K562 (cell line): Measurements from ENCODE around the gene SLFNL1. TPM values are rescaled to one million over a fixed set of nuclear protein-coding genes. Genes with fewer than 3 reads are reported as not detected.
A peak's percentile ranks its signal among the peaks of the same experiment; 100 is the strongest.

ENCODE experiments used
- ARID1B ChIP-seq: fragments of 450-650 bp; IDR thresholded peaks from 2 replicates; pipeline ENCODE4 v1.6.1; 2016; ENCODE audit warnings: antibody characterized with exemption, mild to moderate bottlenecking, inconsistent platforms
- CBX1 ChIP-seq: sonication (generic); IDR thresholded peaks from 2 replicates; pipeline ENCODE4 v1.6.1; 2016; ENCODE audit warnings: antibody characterized with exemption, low read depth, mild to moderate bottlenecking
- CTCF ChIP-seq, 3 experiments: IDR thresholded peaks in 2 of 3; conservative IDR thresholded peaks in 1 of 3; 2 replicates each; pipeline ENCODE4 v1.5.1; 2011 to 2012; ENCODE audit warnings: low read length in 3 of 3, mild to moderate bottlenecking in 3 of 3, control low read depth in 2 of 3, improper control_type of control experiment in 1 of 3, inconsistent platforms in 1 of 3, low read depth in 1 of 3, mixed read lengths in 1 of 3, moderate library complexity in 1 of 3; ENCODE audit not compliant: insufficient read depth in 2 of 3
- ERF ChIP-seq: fragments of 450-650 bp; formaldehyde crosslinking; IDR thresholded peaks from 2 replicates; pipeline ENCODE4 v1.4.0; 2020; ENCODE audit warnings: mild to moderate bottlenecking, mixed read lengths
- HBP1 ChIP-seq: fragments of 450-650 bp; formaldehyde crosslinking; IDR thresholded peaks from 2 replicates; pipeline ENCODE4 v1.4.0; 2022; ENCODE audit warnings: missing genetic modification characterization
- JUNB ChIP-seq: fragments of 450-650 bp; formaldehyde crosslinking; conservative IDR thresholded peaks from 2 replicates; pipeline ENCODE4 v1.4.0; 2020; ENCODE audit warnings: mild to moderate bottlenecking
- KAT7 ChIP-seq: sonication (generic); formaldehyde crosslinking; IDR thresholded peaks from 2 replicates; pipeline ENCODE4 v1.8.0; 2022; ENCODE audit warnings: missing genetic modification reagents, mild to moderate bottlenecking, borderline replicate concordance
- MAX ChIP-seq: sonication (generic); formaldehyde crosslinking; IDR thresholded peaks from 2 replicates; pipeline ENCODE4 v1.9.0; 2022; ENCODE audit warnings: mild to moderate bottlenecking, missing genetic modification reagents
- NFIX ChIP-seq: fragments of 250-450 bp; sonication (Bioruptor Pico); IDR thresholded peaks from 2 replicates; pipeline ENCODE4 v1.4.0; 2020; ENCODE audit warnings: low read depth, mild to moderate bottlenecking, moderate library complexity
- PKNOX1 ChIP-seq: fragments of 450-650 bp; IDR thresholded peaks from 2 replicates; pipeline ENCODE4 v1.6.1; 2016
- RBM22 ChIP-seq: fragments of 200-400 bp; formaldehyde crosslinking; IDR thresholded peaks from 2 replicates; pipeline ENCODE4 v1.6.1; 2018; ENCODE audit warnings: low read length, low read depth; ENCODE audit not compliant: poor library complexity, severe bottlenecking
- RHOXF2B ChIP-seq: fragments of 250-450 bp; sonication (Bioruptor Pico); conservative IDR thresholded peaks from 2 replicates; pipeline ENCODE4 v1.5.1; 2021
- RNF219 ChIP-seq: fragments of 250-450 bp; sonication (Bioruptor Pico); IDR thresholded peaks from 2 replicates; pipeline ENCODE4 v1.5.0; 2022; ENCODE audit warnings: mild to moderate bottlenecking
- ZBTB8A ChIP-seq: fragments of 450-650 bp; IDR thresholded peaks from 2 replicates; pipeline ENCODE4 v1.6.1; 2018; ENCODE audit warnings: mild to moderate bottlenecking, moderate library complexity; ENCODE audit not compliant: partially characterized antibody
- ZKSCAN1 ChIP-seq: fragments of 150-350 bp; IDR thresholded peaks from 2 replicates; pipeline ENCODE4 v1.6.1; 2016; ENCODE audit warnings: low read depth, low read length
- ZNF175 ChIP-seq: fragments of 200-800 bp; sonication (Bioruptor generic); IDR thresholded peaks from 2 replicates; pipeline ENCODE4 v1.6.1; 2016; ENCODE audit warnings: low read depth, mild to moderate bottlenecking, missing genetic modification characterization, missing compliant biosample characterization
- ZNF551 ChIP-seq: fragments of 250-450 bp; sonication (Bioruptor Pico); IDR thresholded peaks from 2 replicates; pipeline ENCODE4 v1.5.0; 2021; ENCODE audit warnings: mild to moderate bottlenecking, moderate library complexity
- polyA plus RNA-seq, 8 experiments: library from polyadenylated mRNA; depleted of rRNA in 4 of 8; stranded (reverse) in 5 of 8; unstranded in 3 of 8; fragments of >200 nt; fragmentation: Nextera tagmentation in 2 of 8; fragmentation: Illumina TruSeq in 1 of 8; extraction: Ambion mirVana in 2 of 8; extraction: Trizol in 1 of 8; gene quantifications; 2 replicates each; pipeline versions ENCODE4 v1.2.1 to v1.2.3, GENCODE V29; 2011 to 2014; ENCODE audit warnings: inconsistent platforms in 1 of 8, missing spikeins in 1 of 8
- total RNA-seq, 7 experiments: library from RNA; depleted of rRNA in 6 of 7; stranded (reverse); fragments of >200 nt in 6 of 7; fragmentation: Illumina TruSeq in 2 of 7; extraction: Trizol in 2 of 7; gene quantifications; 2 replicates each; pipeline versions ENCODE4 v1.2.1 to v1.2.3, GENCODE V29; 2011 to 2021; ENCODE audit warnings: low replicate concordance in 1 of 7

The SLFNL1 gene
- total and polyA plus RNA-seq, 9 of the 15 experiments (the other 6 are each of a cell fraction or from before 2014, with no cell fraction given), result 0.05 to 0.14 (median 0.06) TPM; not detected in 5

GRCh38 chr1:41023279-41023990, 1.9 kb upstream of the SLFNL1 start (continued):
- TF ChIP-seq ZKSCAN1, result no peak
- TF ChIP-seq NFIX (CRISPR knock-in tag), result no peak
- TF ChIP-seq CBX1, result no peak
- no peak for TF ChIP-seq ZNF175
- TF ChIP-seq ZNF551 (CRISPR knock-in tag), result no peak
- no peak for TF ChIP-seq RNF219
- no peak for TF ChIP-seq PKNOX1
- TF ChIP-seq JUNB (CRISPR knock-in tag), result no peak
- no peak for TF ChIP-seq ERF (CRISPR knock-in tag)
- peak; percentile 44 to 49 (median 49) for TF ChIP-seq CTCF (IDR thresholded peaks at IDR 0.05 in 2 of 3, conservative IDR thresholded peaks at IDR 0.05 in 1 of 3; ENCODE audit: insufficient read depth in 2 of 3, low read depth in 1 of 3, low read length in 3 of 3)
- no peak for TF ChIP-seq ARID1B
- TF ChIP-seq KAT7 (CRISPR knock-in tag), result no peak
- no peak for TF ChIP-seq ZBTB8A
- 0 out of 2 replicates have a peak, but pooled peaks have one; percentile 12 for TF ChIP-seq MAX (CRISPR knock-in tag)
- TF ChIP-seq HBP1 (CRISPR knock-in tag), result no peak
- TF ChIP-seq RBM22, result peak; percentile 48
- no peak for TF ChIP-seq RHOXF2B
